H9 (cell line): Measurements from ENCODE around the gene CDK9. TPM values are rescaled to one million over a fixed set of nuclear protein-coding genes. Genes with fewer than 3 reads are reported as not detected.
A peak's percentile ranks its signal among the peaks of the same experiment; 100 is the strongest.

Source experiments
- DNase-seq: peaks from one replicate; pipeline ENCODE4 v3.0.0-alpha.2; 2017
- H2AFZ ChIP-seq: one replicate; pipeline ENCODE4 v1.6.1; 2013; ENCODE audit warnings: mild to moderate bottlenecking, low read length, control low read depth, moderate library complexity
- H2AK5ac ChIP-seq: 2 replicates; pipeline ENCODE4 v1.6.1; 2013; ENCODE audit warnings: low read length, control low read depth, mixed read lengths; ENCODE audit not compliant: insufficient read length
- H2BK120ac ChIP-seq: one replicate; pipeline ENCODE4 v1.6.1; 2013; ENCODE audit warnings: low read depth, mild to moderate bottlenecking, low read length, control low read depth, inconsistent platforms; ENCODE audit not compliant: poor library complexity, severe bottlenecking
- H2BK12ac ChIP-seq: 2 replicates; pipeline ENCODE4 v1.6.1; 2013; ENCODE audit warnings: low read length, control low read depth, mixed read lengths, low read depth; ENCODE audit not compliant: insufficient read length
- H2BK15ac ChIP-seq: 2 replicates; pipeline ENCODE4 v1.6.1; 2013; ENCODE audit warnings: low read depth, low read length, control low read depth
- H2BK20ac ChIP-seq: one replicate; pipeline ENCODE4 v1.6.1; 2013; ENCODE audit warnings: low read depth, mild to moderate bottlenecking, low read length, control low read depth, inconsistent platforms; ENCODE audit not compliant: poor library complexity, severe bottlenecking
- H2BK5ac ChIP-seq: 2 replicates; pipeline ENCODE4 v1.6.1; 2013; ENCODE audit warnings: low read length, control low read depth, mixed read lengths; ENCODE audit not compliant: insufficient read length
- H3K14ac ChIP-seq: 2 replicates; pipeline ENCODE4 v1.6.1; 2013; ENCODE audit warnings: low read length, control low read depth; ENCODE audit not compliant: insufficient read depth
- H3K18ac ChIP-seq: 2 replicates; pipeline ENCODE4 v1.6.1; 2013; ENCODE audit warnings: low read depth, mild to moderate bottlenecking, mixed read lengths, low read length, control low read depth; ENCODE audit not compliant: insufficient read length
- H3K23ac ChIP-seq: 2 replicates; pipeline ENCODE4 v1.6.1; 2013; ENCODE audit warnings: low read length, control low read depth, mixed read lengths, low read depth; ENCODE audit not compliant: insufficient read length
- H3K23me2 ChIP-seq: 2 replicates; pipeline ENCODE4 v1.6.1; 2013; ENCODE audit warnings: low read depth, mild to moderate bottlenecking, mixed read lengths, low read length, control low read depth; ENCODE audit not compliant: insufficient read length, poor library complexity, severe bottlenecking
- H3K27ac ChIP-seq: 2 replicates; pipeline ENCODE4 v1.5.1; 2013; ENCODE audit warnings: low read length, control low read depth, mixed read lengths, low read depth; ENCODE audit not compliant: insufficient read length
- H3K27me3 ChIP-seq: 2 replicates; pipeline ENCODE4 v1.6.1; 2013; ENCODE audit warnings: low read length, control low read depth, inconsistent platforms; ENCODE audit not compliant: insufficient read depth
- H3K4ac ChIP-seq: 2 replicates; pipeline ENCODE4 v1.6.1; 2013; ENCODE audit warnings: low read depth, mild to moderate bottlenecking, control low read depth, inconsistent platforms, low read length, moderate library complexity
- H3K4me1 ChIP-seq: 2 replicates; pipeline ENCODE4 v1.6.1; 2013; ENCODE audit warnings: low read length, control low read depth, inconsistent platforms; ENCODE audit not compliant: insufficient read depth
- H3K4me2 ChIP-seq: 2 replicates; pipeline ENCODE4 v1.6.1; 2013; ENCODE audit warnings: low read length, control low read depth, mixed read lengths; ENCODE audit not compliant: insufficient read length, insufficient read depth
- H3K56ac ChIP-seq: 2 replicates; pipeline ENCODE4 v1.6.1; 2013; ENCODE audit warnings: low read depth, mild to moderate bottlenecking, mixed read lengths, low read length, control low read depth; ENCODE audit not compliant: insufficient read length
- H3K79me1 ChIP-seq: 2 replicates; pipeline ENCODE4 v1.6.1; 2013; ENCODE audit warnings: low read depth, mild to moderate bottlenecking, moderate library complexity, low read length, control low read depth, inconsistent platforms; ENCODE audit not compliant: insufficient read depth, poor library complexity, severe bottlenecking
- H3K79me2 ChIP-seq: 2 replicates; pipeline ENCODE4 v1.6.1; 2013; ENCODE audit warnings: low read length, control low read depth, inconsistent platforms; ENCODE audit not compliant: insufficient read depth
- H3K9ac ChIP-seq: 2 replicates; pipeline ENCODE4 v1.6.1; 2013; ENCODE audit warnings: low read length, control low read depth, mixed read lengths; ENCODE audit not compliant: insufficient read length; ENCODE audit errors: extremely low read depth
- H3K9me3 ChIP-seq: one replicate; pipeline ENCODE4 v1.6.1; 2013; ENCODE audit warnings: low read depth, low read length, inconsistent platforms; ENCODE audit not compliant: control insufficient read depth
- H3T11ph ChIP-seq: one replicate; pipeline ENCODE4 v1.6.1; 2013; ENCODE audit warnings: mild to moderate bottlenecking, low read length, control low read depth, inconsistent platforms
- H4K20me1 ChIP-seq: one replicate; pipeline ENCODE4 v1.6.1; 2013; ENCODE audit not compliant: control insufficient read depth, insufficient read length, insufficient read depth
- H4K5ac ChIP-seq: 2 replicates; pipeline ENCODE4 v1.6.1; 2013; ENCODE audit warnings: low read depth, mild to moderate bottlenecking, mixed read lengths, low read length, control low read depth; ENCODE audit not compliant: insufficient read length
- H4K8ac ChIP-seq: replicated peaks from 2 replicates; pipeline ENCODE4 v1.6.1; 2013; ENCODE audit warnings: low read length, control low read depth, mixed read lengths, low read depth; ENCODE audit not compliant: insufficient read length
- H4K91ac ChIP-seq: 2 replicates; pipeline ENCODE4 v1.6.1; 2013; ENCODE audit warnings: low read depth, mild to moderate bottlenecking, moderate library complexity, mixed read lengths, low read length, control low read depth; ENCODE audit not compliant: insufficient read length
- H3K27ac Mint-ChIP-seq, 3 experiments: 2 replicates in 2 of 3; 3 replicates in 1 of 3; pipeline ENCODE4 v1.8.0; 2020 to 2021; ENCODE audit warnings: mixed read lengths in 3 of 3, mild to moderate bottlenecking in 1 of 3, moderate library complexity in 1 of 3
- H3K27me3 Mint-ChIP-seq: 2 replicates; pipeline ENCODE4 v1.8.0; 2021; ENCODE audit warnings: low read depth, mild to moderate bottlenecking, moderate library complexity, mixed read lengths
- H3K36me3 Mint-ChIP-seq, 3 experiments: 2 replicates in 2 of 3; 3 replicates in 1 of 3; pipeline ENCODE4 v1.8.0; 2020 to 2021; ENCODE audit warnings: low read depth in 3 of 3, mixed read lengths in 3 of 3; ENCODE audit not compliant: insufficient read depth in 1 of 3
- H3K4me1 Mint-ChIP-seq, 2 experiments: 2 replicates each; pipeline ENCODE4 v1.8.0; 2020; ENCODE audit warnings: mixed read lengths in 2 of 2
- H3K4me3 Mint-ChIP-seq, 2 experiments: 2 replicates in 1 of 2; 3 replicates in 1 of 2; pipeline ENCODE4 v1.8.0; 2020 to 2021; ENCODE audit warnings: mild to moderate bottlenecking in 2 of 2, mixed read lengths in 2 of 2, moderate library complexity in 1 of 2
- H3K9me3 Mint-ChIP-seq, 2 experiments: 2 replicates in 1 of 2; 3 replicates in 1 of 2; pipeline ENCODE4 v1.8.0; 2020; ENCODE audit warnings: mild to moderate bottlenecking in 2 of 2, mixed read lengths in 2 of 2, moderate library complexity in 1 of 2
- CTCF ChIP-seq: fragments of 200-600 bp; sonication (generic); conservative IDR thresholded peaks from 3 replicates; pipeline ENCODE4 v1.8.0; 2021; ENCODE audit warnings: antibody characterized with exemption, mild to moderate bottlenecking
- WGBS: extraction: QIAGEN DNeasy Blood & Tissue Kit; methylation state at CpG from one replicate; pipeline ENCODE4 v1.1.7; 2013; ENCODE audit warnings: missing lambda C conversion rate, low lambda C conversion rate, mixed read lengths; ENCODE audit not compliant: insufficient read length; ENCODE audit errors: extremely low coverage; 5-methylcytosine and 5-hydroxymethylcytosine counted together
- total RNA-seq: library from RNA; stranded (reverse); gene quantifications from 2 replicates; pipeline ENCODE4 v1.2.1, GENCODE V29; 2021

Gene CDK9
- total RNA-seq, 1 experiment from 2014 or later: 85.7 TPM

- Histone ChIP-seq H3K4me1 (no peaks in the 10 kb centered on the region; the same call in 1 of the 2 replicates), H3K18ac (peak overlapping the region; percentile 77), H4K8ac (no peak overlapping the region), H4K91ac (no peak overlapping the region), H3K27ac (no peak overlapping the region), H3K23ac (no peak overlapping the region), H3K27me3 (no peaks in the 10 kb centered on the region; the same call in 1 of the 2 replicates), H4K5ac (no peak overlapping the region), H3K9ac (no peak overlapping the region), H3K4ac (no peak overlapping the region), H2BK15ac (no peak overlapping the region), H3K79me2 (no peaks in the 10 kb centered on the region), H2BK5ac (no peak overlapping the region), H3K79me1 (no peaks in the 10 kb centered on the region), H2BK20ac (no peak overlapping the region), H2BK120ac (no peak overlapping the region), H3K56ac (no peak overlapping the region), H3T11ph (no peak overlapping the region), H2AK5ac (no peak overlapping the region), H3K4me2 (peak overlapping the region; percentile 29), H3K9me3 (no peaks in the 10 kb centered on the region), H2BK12ac (no peak overlapping the region), H2AFZ (no peak overlapping the region), H3K14ac (no peak overlapping the region), H3K23me2 (peaks cover 2% of the 10 kb centered on the region), H4K20me1 (no peaks in the 10 kb centered on the region)
- H3K27ac Mint-ChIP-seq: no peak overlapping the region; a peak in 1 of 7 replicates
- no peak for TF ChIP-seq CTCF
- peak overlapping the region in 1 of 2 experiments; percentile 18; a peak in 1 of 5 replicates for H3K4me3 Mint-ChIP-seq
- no peaks in the 10 kb centered on the region for H3K27me3 Mint-ChIP-seq
- WGBS: no CpG with 5 or more reads among the region's 15 CpGs
- no peaks in the 10 kb centered on the region for H3K9me3 Mint-ChIP-seq
- peaks cover 11 to 30% of the 10 kb centered on the region in 2 experiments for H3K4me1 Mint-ChIP-seq
- H3K36me3 Mint-ChIP-seq: no peaks in the 10 kb centered on the region
- DNase-seq: no peak
Observed at GRCh38 chr9:127776195-127776923, 9.5 kb upstream of the CDK9 start.
